Measurements from ENCODE around the gene ADAM17.

DNA sequence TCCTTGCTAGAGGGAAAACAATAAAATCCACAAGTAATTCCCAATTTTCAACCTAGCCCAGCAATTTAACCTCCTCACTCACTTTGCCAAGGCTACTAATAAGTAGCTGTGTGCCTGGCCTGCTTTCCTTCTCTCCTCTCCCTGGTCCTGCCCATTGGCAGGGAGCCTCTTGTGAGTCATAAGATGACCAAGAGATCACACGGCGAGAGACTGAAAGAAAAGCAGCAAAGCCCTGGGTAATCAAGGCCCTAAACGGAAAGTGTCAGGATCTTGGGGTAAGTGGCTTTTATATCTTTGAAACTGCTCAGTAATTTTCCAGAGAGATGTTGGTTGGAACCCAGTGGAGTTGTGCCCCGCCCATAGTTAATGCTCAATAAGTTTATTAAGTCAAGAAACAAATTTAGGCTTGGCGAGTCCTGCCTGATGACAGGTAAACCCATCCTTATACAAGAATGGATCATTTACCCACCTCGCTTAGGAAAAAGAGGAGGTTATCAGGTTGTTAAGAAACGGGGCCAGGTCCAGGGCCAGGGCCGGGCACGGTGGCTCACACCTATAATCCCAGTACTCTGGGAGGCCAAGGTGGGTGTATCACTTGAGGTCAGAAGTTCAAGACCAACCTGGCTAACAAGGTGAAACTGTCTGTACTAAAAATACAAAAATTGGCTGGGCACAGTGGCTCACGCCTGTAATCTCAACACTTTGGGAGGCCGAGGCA lies 10.0 kb upstream of the ADAM17 start:
- TF ChIP-seq, protein P1, sequence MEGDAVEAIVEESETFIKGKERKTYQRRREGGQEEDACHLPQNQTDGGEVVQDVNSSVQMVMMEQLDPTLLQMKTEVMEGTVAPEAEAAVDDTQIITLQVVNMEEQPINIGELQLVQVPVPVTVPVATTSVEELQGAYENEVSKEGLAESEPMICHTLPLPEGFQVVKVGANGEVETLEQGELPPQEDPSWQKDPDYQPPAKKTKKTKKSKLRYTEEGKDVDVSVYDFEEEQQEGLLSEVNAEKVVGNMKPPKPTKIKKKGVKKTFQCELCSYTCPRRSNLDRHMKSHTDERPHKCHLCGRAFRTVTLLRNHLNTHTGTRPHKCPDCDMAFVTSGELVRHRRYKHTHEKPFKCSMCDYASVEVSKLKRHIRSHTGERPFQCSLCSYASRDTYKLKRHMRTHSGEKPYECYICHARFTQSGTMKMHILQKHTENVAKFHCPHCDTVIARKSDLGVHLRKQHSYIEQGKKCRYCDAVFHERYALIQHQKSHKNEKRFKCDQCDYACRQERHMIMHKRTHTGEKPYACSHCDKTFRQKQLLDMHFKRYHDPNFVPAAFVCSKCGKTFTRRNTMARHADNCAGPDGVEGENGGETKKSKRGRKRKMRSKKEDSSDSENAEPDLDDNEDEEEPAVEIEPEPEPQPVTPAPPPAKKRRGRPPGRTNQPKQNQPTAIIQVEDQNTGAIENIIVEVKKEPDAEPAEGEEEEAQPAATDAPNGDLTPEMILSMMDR (IDR thresholded peaks at IDR 0.05), result no peak
- TF ChIP-seq POLR2A (IDR thresholded peaks at IDR 0.05), result no peak
- peak; percentile 50 to 82 (median 58) for TF ChIP-seq POLR2AphosphoS5 (IDR thresholded peaks at IDR 0.05)

Measured in breast epithelium (tissue), 3 donors.